Upper lobe of right lung (tissue), 1 donor: ENCODE data around the gene KCNMA1. TPM values are rescaled to one million over a fixed set of nuclear protein-coding genes. Genes with fewer than 3 reads are reported as not detected.

ENCODE experiments used
- ATAC-seq: fragments of 200-7000 bp; cut with Tn5 transposase; one replicate; pipeline ENCODE4 v1.9.1; 2020; ENCODE audit warnings: mild to moderate bottlenecking, moderate library complexity
- DNase-seq: peaks from one replicate; pipeline ENCODE4 v3.0.0-alpha.2; 2020
- H3K27ac ChIP-seq: fragments of 200-600 bp; one replicate; pipeline ENCODE4 v1.8.0; 2022
- H3K27me3 ChIP-seq: fragments of 200-600 bp; one replicate; pipeline ENCODE4 v1.8.0; 2022; ENCODE audit warnings: mild to moderate bottlenecking
- H3K36me3 ChIP-seq: fragments of 200-600 bp; one replicate; pipeline ENCODE4 v1.8.0; 2022
- H3K4me1 ChIP-seq: fragments of 200-600 bp; one replicate; pipeline ENCODE4 v1.8.0; 2022
- H3K4me3 ChIP-seq: fragments of 200-600 bp; one replicate; pipeline ENCODE4 v1.8.0; 2022; ENCODE audit warnings: mild to moderate bottlenecking
- H3K9me3 ChIP-seq: fragments of 200-600 bp; one replicate; pipeline ENCODE4 v1.8.0; 2022
- CTCF ChIP-seq: fragments of 200-600 bp; IDR thresholded peaks from one replicate; pipeline ENCODE4 v1.8.0; 2022; ENCODE audit warnings: antibody characterized with exemption
- intact Hi-C: fragments of 100-400 bp; cut with DNase I; formaldehyde crosslinking; loops from one replicate; pipeline ENCODE4 v1.11.0; 2022
- total RNA-seq: library from RNA; stranded (reverse); fragmentation: NEBNext Ultra II Directional; extraction: Animal tissue kit (Norgen Biotek cat#: 25700); gene quantifications from one replicate; pipeline ENCODE4 v1.2.1, GENCODE V29; 2021
- donor health status: DM: no; HTN: yes; CAD: no; lungs with severe emphysema.

Gene KCNMA1
- total RNA-seq, 1 donor from 2014 or later, result 26.3 TPM

- no peak for TF ChIP-seq CTCF
- ATAC-seq (no peak), DNase-seq (no peak)
- Histone ChIP-seq H3K36me3 (no peaks in the 10 kb centered on the region), H3K27ac (no peak overlapping the region), H3K27me3 (peaks cover 12% of the 10 kb centered on the region), H3K4me3 (no peak overlapping the region), H3K4me1 (no peaks in the 10 kb centered on the region), H3K9me3 (no peaks in the 10 kb centered on the region)
- intact Hi-C loops, result no loop called here
Measured at GRCh38 chr10:77168861-77169260, 468.7 kb downstream of the KCNMA1 start.

DNA sequence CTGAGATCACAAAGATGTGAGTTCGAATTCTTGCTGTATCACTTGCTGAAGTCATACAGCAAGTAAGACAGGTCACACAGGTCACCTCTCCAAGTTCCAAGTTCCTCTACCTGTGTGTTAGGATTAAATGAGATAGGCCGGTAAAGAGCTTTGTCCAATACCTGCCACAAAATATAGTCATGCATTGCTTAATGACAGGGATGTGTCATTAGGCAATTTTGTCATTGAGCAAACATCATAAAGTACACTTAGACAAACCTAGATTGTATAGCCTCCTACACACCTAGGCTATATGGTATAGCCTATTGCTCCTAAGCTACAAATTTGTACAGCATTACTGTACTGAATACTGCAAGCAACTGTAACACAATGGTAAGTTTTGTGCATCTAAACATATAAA is 469.4 kb downstream of the KCNMA1 start:
- H3K27me3 ChIP-seq, result peaks cover 14% of the 10 kb centered on the region
- no peak for ATAC-seq
- no peak for DNase-seq
- no peaks in the 10 kb centered on the region for H3K4me1 ChIP-seq
- no peak overlapping the region for H3K4me3 ChIP-seq
- H3K36me3 ChIP-seq, result no peaks in the 10 kb centered on the region
- no peak overlapping the region for H3K27ac ChIP-seq
- no peaks in the 10 kb centered on the region for H3K9me3 ChIP-seq
- intact Hi-C loops, result no loop called here
- TF ChIP-seq CTCF, result no peak

DNA sequence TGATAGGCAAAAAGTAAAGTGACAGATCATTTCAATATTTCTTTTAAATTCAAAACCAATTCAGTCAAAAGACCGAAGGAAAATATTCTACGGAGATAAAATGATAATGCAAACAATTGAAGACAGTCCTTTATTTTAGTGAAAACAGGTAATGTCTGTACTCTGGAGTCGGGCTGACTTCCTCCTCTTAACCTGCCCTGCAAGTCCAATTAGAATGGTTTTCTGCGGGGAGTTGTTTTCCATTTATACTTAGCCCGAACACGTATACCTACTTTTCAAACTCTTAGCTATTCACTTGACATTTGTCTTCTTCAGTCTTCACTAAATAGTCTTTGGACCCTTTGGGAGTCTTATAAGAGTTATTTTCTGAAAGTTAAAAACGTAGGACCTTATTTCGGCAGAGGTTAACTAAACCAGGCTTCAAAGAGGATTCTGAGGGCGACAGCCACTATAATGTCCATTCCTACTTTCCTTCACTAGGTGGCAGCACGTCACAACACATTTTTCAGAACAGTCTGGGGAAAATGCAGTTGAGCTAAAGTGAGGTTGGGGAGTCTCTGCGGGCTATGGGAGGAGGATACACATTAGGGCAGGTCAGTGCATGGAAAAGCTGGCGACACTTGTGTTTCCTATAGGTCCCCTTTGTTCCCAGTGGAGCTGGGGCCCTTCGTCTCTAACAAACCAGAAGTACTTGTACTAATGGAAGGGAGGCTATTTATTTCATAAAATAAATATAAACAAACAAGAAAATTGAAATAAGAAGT is 472.0 kb downstream of the KCNMA1 start:
- ATAC-seq, result peak; percentile 87
- peak; percentile 77 for TF ChIP-seq CTCF
- intact Hi-C loops, result no loop called here
- H3K4me3 ChIP-seq, result no peak overlapping the region
- DNase-seq, result no peak
- H3K36me3 ChIP-seq, result no peaks in the 10 kb centered on the region
- no peaks in the 10 kb centered on the region for H3K9me3 ChIP-seq
- H3K27me3 ChIP-seq, result peaks cover 14% of the 10 kb centered on the region
- H3K27ac ChIP-seq, result no peak overlapping the region
- no peaks in the 10 kb centered on the region for H3K4me1 ChIP-seq

- Histone ChIP-seq H3K27me3 (peaks cover 14% of the 10 kb centered on the region), H3K4me1 (no peaks in the 10 kb centered on the region), H3K4me3 (no peak overlapping the region), H3K9me3 (no peaks in the 10 kb centered on the region), H3K27ac (no peak overlapping the region), H3K36me3 (no peaks in the 10 kb centered on the region)
- TF ChIP-seq CTCF, result no peak
- intact Hi-C loops, result no loop called here
- no peak for ATAC-seq
- no peak for DNase-seq
Measured at GRCh38 chr10:77164616-77165311, 472.8 kb downstream of the KCNMA1 start.

DNA sequence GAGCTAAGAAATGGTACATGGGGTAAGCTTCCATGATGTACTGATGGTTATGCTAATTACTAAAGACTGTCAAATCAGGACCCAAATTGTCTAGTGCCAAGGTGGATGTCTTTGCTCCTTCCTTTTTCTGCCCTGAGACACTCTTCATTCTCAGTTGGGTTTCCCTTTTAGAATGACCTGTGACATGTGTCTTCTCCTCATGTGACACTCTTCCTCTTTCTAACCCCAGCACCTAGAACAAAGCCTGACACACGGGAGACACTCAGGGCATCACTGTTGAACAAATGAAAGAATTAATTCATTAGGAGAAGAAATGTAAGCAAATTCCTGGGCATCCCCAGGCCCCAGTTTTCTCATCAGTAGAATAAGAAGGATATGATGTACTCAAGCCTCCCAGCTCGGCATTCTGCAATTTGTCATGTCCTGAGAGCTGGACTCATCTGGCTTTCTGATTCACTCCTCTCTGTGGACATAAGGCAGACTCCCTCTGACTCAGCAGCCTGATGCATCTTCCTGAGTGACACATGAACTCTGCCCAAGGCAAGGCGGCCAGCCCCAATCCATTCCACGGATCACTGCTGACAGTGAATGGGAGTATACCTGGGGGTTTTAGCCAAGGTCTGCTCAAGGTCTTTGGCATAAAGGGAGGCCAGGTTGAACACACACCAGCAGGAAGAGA is 473.8 kb downstream of the KCNMA1 start:
- no peak for TF ChIP-seq CTCF
- Histone ChIP-seq H3K9me3 (no peaks in the 10 kb centered on the region), H3K4me1 (no peaks in the 10 kb centered on the region), H3K36me3 (no peaks in the 10 kb centered on the region), H3K27ac (no peak overlapping the region), H3K27me3 (peaks cover 14% of the 10 kb centered on the region), H3K4me3 (no peak overlapping the region)
- no peak for DNase-seq
- peak; percentile 34 for ATAC-seq
- intact Hi-C loops, result no loop called here
